A204.1 (cell line): Measurements from ENCODE around the gene UBE2I.

ENCODE experiments used
- FAIRE-seq: peaks from 2 replicates; lab custom pipeline; 2012; peaks lifted over from hg19 to GRCh38; lab: Jason Lieb, UNC

The UBE2I gene

DNA sequence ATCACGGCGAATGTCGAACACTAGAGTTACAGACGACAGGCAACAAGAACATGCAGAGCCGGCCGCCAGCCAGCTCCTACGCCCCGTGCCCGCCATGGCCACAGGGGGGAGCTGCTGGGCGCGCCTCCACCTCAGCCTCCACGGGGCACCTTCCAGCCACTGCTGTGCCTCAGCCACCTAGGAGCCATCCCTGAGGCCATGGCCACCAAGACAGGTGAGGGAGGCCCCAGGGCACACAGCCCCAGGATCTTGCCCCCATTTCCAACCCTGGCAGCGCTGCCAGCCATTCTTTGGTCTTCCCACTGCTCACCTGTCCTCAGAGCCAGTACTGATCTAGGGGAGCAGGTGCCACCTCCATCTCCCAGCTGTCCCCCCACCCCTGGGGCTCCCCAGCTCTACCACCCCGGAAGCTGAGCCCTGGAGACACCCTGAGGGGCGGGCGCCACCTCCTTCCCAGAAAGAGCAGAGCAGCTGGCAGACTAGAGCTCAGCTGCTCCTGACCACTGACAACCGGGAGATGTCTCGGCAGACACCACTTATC is 54.1 kb downstream of the UBE2I start:
- no peak for FAIRE-seq

DNA sequence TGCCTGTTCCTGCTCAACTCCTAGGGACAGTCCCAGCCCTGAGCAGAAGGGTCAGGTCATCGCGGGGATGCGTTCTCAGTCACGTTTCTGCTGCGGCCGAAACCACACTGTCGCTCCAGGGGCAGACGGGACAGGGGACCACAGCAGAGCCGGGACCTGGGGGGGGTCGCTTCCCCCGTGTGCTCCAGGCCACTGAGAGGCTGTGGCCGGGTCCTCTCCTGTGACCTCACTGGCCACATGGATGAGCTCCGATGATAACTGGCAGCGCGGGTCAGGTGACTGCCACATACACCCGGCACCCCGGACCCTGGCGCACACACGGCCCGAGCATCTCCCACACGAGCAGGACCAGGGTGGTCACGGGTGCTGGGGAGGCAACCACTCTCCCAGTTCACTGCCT is 55.1 kb downstream of the UBE2I start:
- FAIRE-seq: no peak

DNA sequence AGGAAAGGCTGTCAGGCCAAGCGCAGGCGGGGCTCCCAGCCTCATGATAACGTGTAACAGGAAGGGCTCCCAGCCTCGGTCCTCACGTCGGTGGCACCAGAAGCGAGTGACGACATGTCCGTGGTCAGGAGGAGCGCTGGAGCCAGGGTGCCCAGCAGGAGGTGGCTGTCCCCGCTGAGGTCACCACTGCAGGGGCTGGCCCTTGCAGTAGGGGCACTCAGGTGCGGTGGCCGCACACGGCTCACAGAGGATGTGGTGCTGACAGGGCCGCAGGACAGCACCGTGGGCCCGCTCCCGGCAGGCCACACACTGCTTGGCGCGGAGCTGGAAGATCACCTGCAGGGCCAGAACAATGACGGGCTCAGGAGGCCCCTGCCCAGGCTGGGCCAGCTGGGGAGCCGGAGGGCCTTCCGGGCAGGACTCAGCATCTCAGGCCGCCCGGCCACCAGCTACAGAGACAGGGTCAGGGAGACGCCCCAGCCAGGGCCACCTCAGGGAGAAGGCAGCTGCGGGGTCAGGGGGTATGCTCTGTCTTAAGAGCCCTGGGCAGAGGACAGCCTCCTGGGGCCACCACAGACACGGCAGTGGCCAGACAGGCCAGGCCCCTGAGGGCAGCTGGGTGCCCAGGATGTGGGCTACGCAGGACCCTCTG is 56.8 kb downstream of the UBE2I start:
- FAIRE-seq: no peak

DNA sequence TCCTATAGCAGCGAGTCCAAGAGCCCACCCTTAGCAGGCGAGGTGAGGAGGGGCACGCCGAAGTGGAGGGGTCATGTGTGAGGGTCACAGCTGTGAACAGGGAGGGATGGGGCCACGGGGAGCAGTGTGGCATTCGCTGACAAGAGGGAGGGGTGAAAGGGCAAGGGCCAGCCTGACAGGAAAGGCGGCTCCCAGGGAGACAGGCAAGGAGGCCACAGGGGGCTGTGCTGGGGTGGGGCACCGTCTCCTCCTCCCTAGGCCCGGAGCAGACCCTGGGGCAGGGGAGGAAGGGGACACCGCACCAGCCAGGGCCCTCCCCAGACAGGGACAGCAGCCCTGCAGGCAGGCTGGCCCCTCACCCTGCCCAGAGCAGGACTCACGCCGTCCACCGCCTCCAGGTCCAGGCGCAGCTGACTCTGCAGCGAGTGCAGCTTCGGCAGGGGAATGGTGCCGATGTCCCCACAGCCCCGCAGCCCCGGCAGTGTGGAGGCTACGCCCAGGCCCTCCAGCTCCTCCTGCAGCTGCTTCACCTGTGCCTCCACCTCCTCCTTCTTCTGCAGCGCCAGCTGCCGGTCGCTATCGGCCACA is 57.4 kb downstream of the UBE2I start:
- FAIRE-seq: no peak

DNA sequence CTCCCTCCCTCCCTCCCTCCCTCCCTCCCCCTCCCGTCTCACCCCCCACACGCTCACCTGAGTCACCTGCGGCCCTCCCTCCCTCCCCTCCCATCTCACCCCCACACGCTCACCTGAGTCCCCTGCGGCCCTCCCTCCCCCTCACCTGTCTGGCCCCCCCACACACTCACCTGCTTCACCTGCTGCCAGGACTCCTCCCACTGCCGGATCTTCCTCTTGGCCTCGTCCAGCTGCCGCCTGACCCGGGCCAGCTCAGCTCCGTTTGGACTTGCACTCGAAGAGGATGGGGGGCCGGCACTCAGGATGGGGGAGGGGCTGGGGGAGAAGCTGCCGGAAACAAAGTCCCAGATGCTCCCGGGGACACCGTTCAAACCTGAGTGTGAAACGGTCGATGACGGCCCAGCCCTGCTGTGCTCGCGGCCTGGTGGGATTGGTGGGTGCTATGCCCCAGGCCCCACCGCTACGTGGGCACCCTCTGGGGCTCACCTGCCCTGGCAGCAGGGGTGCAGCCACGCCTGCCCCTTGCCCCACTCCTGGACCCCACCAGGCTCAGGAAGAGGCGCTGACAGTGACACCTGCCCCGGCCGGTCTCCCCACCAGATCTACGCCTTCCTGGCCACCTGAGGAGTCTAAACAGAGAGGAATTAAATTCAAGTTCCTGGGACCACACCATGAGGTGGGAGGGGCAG is 58.2 kb downstream of the UBE2I start:
- FAIRE-seq: no peak

DNA sequence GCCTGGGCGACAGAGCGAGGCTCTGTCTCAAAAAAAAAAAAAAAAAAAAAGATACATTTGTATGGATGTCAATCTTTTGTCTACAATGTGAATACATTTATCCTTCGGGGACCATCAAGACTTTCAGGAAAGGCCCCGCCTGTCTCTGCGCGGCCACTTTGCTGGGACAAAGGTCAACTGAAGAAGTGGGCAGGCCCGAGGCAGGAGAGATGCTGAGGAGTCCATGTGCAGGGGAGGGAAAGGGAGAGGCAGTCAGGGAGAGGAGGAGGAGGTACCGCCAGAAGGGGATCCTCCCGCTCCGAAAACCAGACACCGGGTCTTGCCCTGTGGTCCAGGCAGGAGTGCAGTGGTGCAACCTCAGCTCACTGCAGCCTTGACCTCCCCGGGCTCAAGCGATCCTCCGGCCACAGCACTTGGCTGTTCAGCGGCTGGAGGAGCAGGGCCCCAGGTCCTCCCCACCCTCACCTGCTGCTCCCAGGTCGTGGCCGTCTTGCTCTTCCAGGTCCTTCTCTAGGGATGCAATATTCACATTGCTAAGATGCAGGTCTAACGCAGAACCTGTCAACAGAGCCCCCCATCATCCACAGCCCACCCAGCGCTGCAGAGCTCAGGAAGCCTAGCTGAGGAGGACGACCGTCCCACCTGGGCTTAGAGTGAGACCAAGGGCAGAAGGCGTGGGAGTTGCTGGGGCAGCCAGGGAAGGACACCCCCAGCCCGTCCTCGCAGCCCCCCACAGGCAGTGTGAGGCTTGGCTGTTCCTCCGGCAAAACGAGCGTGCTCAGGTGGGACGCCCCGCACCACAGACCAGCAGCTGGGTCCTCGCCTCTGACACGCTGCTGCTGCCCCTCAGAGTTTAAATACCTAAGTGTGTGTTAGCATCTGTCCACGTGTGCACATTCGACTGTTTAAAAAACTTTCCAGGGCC is 61.9 kb downstream of the UBE2I start:
- no peak for FAIRE-seq

DNA sequence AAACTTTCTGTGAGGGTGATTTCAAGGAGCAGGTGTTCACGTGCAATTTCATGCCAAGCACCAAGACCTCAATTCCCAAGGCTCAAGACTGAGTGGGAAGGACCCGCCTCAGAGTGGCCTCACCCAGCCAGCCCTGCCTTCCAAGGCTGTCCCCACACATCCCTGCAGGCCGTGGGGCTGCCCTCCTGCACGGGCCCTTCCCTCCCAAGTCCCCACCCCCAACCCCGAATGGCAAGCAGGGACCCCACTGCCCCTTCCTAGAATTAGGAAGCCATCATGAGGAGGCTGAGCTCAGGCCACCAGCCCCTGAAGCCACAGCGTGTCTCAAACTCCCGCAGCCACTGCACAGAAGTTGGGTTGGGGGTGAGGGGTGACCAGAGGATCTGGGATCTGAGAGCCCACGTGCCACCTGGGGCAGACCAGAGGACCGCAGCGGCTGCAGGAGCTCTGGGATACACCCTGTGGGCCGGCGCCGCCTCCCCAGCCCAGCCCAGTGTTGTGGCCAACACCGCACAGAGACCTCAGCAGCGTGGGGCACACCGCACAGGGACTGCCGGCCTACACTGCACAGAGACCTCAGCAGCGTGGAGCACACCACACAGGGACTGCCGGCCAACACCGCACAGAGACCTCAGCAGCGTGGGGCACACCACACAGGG is 63.0 kb downstream of the UBE2I start:
- FAIRE-seq: no peak

DNA sequence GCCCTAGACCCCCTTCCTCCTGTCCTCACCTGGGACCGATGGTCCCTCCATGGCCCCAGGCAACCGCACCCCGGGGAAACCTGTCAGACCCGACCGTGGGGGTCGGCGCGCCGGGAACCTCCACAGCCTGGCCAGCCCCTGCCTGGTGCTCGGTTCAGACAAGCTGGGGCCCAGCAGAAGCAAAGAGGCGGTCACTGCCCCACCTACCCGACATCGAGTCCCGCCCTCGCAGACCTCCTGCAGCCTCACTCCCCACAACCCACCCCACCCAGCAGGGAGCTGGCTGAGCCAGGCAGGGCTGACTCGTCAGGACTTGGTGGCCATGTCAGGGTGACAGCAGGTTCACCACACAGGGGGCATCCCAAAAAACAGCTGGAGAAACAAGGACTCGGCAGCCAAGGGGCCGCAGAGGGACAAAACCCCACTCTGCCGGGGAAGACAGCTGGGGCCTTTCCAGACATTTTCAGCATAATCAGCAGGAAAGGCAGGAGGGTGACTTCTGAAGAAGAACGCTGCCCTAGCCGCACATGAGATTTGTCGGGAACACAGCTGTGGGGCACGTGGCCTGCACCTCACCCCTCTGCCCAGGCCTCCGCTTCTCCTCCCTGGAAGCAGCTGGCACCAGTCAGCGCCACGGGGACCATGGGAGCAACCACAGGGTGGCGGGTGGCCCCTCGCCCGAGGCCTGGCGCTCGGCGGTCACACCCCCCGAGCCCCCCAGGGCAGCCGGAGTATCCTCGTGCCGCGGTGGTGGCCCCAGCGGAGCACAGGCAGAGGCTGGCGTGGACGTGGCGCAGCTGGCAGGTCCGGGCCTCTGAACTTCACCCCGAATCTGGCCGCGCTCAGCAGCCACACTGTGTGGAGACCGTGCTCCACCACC is 65.2 kb downstream of the UBE2I start:
- FAIRE-seq: no peak

DNA sequence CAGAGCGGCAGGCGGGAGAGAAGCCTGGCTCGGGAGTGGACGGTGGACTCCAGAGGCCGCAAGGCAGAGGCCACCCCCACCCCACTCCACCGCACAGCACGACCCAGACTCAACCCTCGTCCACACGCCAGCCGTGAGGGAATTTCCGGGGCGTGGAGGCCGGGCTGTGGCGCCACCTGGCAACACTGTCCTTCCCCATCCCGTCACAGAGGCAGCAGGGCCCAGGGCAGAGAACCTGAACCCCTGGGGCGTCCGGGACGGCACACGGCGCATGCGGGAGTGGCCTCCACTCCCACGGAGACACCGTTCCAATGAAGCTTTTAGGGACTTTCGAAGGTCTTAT is 65.8 kb downstream of the UBE2I start:
- FAIRE-seq: no peak

DNA sequence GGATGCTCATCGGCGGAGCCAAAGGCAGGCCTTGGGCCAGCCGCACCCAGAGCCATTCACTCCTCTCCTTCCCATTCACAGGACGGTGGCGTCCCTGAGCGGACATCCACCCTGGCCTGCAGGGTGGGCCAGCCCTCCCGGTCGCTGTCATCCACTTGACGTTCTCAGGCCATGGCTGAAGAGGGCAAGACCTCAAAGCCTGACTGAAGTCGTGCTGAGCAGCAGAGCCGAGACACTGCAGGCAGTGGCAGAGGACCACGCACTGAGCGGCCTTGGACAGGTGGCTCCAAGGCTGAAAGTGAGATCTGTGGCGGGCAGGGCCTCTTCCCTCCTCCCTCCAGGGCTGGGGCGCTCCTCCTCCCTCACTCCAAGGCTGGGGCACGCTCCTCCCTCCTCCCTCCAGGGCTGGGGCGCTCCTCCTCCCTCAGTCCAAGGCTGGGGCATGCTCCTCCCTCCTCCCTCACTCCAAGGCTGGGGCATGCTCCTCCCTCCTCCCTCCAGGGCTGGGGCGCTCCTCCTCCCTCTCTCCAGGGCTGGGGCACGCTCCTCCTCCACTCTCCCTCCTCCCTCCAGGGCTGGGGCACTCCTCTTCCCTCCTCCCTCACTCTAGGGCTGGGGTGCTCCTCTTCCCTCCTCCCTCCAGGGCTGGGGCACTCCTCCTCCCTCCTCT is 66.4 kb downstream of the UBE2I start:
- no peak for FAIRE-seq
